ENCODE results near the gene CAMTA1. TPM values are rescaled to one million over a fixed set of nuclear protein-coding genes. Genes with fewer than 3 reads are reported as not detected.

Gene CAMTA1
- total and polyA plus RNA-seq, 4 donors, result 78.7 to 438 (median 173) TPM

GRCh38 chr1:7259955-7260354 lies 474.7 kb downstream of the CAMTA1 start:
- 85 to 86% methylated on average over 5 of the region's 5 CpGs for WGBS, 2 donors
- intact Hi-C loops (cut with DNase I), result no loop called here
- no peaks in the 10 kb centered on the region for H3K9me3 ChIP-seq (ENCODE audit: control insufficient read depth, low read length)

DNA sequence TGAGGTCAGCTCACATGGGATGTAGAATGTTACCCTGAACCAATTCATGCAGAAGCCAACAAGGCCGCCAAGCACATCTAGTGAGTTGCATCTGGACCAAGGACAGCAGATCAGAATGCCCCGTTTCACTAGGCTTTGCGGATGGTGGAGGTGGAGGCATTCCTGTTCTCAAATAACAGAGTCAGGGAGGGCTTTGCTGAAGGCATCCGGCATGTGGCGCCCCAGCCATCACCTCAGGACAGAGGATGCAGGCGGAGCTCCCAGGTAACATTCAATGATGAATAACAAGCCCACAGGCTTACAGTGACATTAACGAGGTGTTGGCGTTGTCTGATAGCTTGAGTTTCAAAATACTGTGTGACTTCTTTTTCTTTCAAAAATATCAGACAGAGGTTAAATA lies 476.2 kb downstream of the CAMTA1 start:
- 69 to 71% methylated on average over 8 of the region's 8 CpGs for WGBS, 2 donors
- ATAC-seq (ENCODE audit: low FRiP score) (no peak), DNase-seq (no peak)
- Histone ChIP-seq H3K9me3 (ENCODE audit: control insufficient read depth, low read length) (no peaks in the 10 kb centered on the region), H3K4me1 (ENCODE audit: control insufficient read depth in 1 of 2, insufficient read depth in 2 of 2, low read length in 2 of 2) (no peaks in the 10 kb centered on the region), H3K36me3 (ENCODE audit: control insufficient read depth in 1 of 2, insufficient read depth in 2 of 2, low read length in 1 of 2) (no peaks in the 10 kb centered on the region), H3K4me3 (ENCODE audit: low read length in 2 of 2) (no peak overlapping the region), H3K27me3 (ENCODE audit: control insufficient read depth in 1 of 2, insufficient read depth in 2 of 2, low read length in 1 of 2) (no peaks in the 10 kb centered on the region), H3K27ac (ENCODE audit: low read depth in 1 of 2, low read length in 2 of 2) (no peak overlapping the region)
- intact Hi-C loops (cut with DNase I), result no loop called here

More at GRCh38 chr1:7259955-7260354, 474.7 kb downstream of the CAMTA1 start:
- ATAC-seq (ENCODE audit: low FRiP score) (no peak), DNase-seq (no peak)
- Histone ChIP-seq H3K27ac (ENCODE audit: low read depth in 1 of 2, low read length in 2 of 2) (no peak overlapping the region), H3K27me3 (ENCODE audit: control insufficient read depth in 1 of 2, insufficient read depth in 2 of 2, low read length in 1 of 2) (no peaks in the 10 kb centered on the region), H3K4me3 (ENCODE audit: low read length in 2 of 2) (no peak overlapping the region), H3K36me3 (ENCODE audit: control insufficient read depth in 1 of 2, insufficient read depth in 2 of 2, low read length in 1 of 2) (no peaks in the 10 kb centered on the region), H3K4me1 (ENCODE audit: control insufficient read depth in 1 of 2, insufficient read depth in 2 of 2, low read length in 2 of 2) (no peaks in the 10 kb centered on the region)

GRCh38 chr1:7262611-7263010 lies 477.4 kb downstream of the CAMTA1 start:
- Histone ChIP-seq H3K4me1 (ENCODE audit: control insufficient read depth in 1 of 2, insufficient read depth in 2 of 2, low read length in 2 of 2) (no peaks in the 10 kb centered on the region), H3K27ac (ENCODE audit: low read depth in 1 of 2, low read length in 2 of 2) (no peak overlapping the region), H3K36me3 (ENCODE audit: control insufficient read depth in 1 of 2, insufficient read depth in 2 of 2, low read length in 1 of 2) (no peaks in the 10 kb centered on the region), H3K9me3 (ENCODE audit: control insufficient read depth, low read length) (peaks cover 2% of the 10 kb centered on the region), H3K27me3 (ENCODE audit: control insufficient read depth in 1 of 2, insufficient read depth in 2 of 2, low read length in 1 of 2) (no peaks in the 10 kb centered on the region), H3K4me3 (ENCODE audit: low read length in 2 of 2) (no peak overlapping the region)
- ATAC-seq (ENCODE audit: low FRiP score) (no peak), DNase-seq (no peak)
- 56% methylated on average over 6 of the region's 6 CpGs for WGBS, 2 donors
- intact Hi-C loops (cut with DNase I), result no loop called here

DNA sequence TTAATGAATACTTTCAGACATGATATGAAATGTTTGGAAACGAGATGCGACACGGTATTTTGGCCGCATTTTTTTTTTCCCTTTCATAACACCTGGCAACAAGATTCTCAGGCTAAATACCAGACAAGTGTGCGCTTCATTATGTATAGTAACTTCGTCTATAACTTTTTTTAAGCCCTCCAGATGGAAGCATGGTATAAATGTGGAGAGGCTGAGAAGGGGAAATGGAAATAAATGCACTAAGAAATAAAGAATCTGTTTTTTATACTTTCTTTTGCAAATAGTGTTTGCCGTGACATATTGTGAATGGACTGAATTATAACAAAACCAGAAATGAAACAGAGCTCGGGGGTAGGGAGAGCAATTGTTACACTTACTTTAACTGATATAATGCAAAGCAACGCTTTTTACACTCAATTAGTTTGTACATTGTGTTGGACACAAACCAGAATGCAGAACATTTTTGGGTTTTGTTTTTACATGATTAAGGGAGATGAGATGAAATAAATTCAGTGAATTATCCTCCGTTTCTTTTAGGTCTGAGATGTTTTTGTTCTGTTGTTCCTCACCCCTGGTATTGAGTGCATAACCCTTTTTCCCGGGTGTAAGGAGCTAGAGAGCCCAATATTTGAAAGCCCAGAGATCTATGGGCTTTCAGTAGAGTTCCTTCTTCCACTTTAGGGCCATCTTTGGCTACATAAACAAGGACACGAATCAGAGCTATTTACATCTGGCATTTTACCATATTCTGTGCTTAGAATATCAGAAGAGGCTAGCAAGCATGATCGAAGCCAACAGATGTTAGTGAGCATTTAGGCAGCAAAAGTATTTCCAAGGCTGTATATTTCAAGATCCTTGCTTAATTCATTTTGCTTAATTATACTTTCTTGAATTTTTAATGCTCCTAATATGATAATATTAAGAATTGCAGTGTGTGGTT lies 478.0 kb downstream of the CAMTA1 start:
- H3K27ac ChIP-seq (ENCODE audit: low read depth in 1 of 2, low read length in 2 of 2), result no peak overlapping the region
- intact Hi-C loops (cut with DNase I), result no loop called here
- ATAC-seq (ENCODE audit: low FRiP score), result no peak
- peaks cover 4% of the 10 kb centered on the region for H3K9me3 ChIP-seq (ENCODE audit: control insufficient read depth, low read length)
- no peaks in the 10 kb centered on the region for H3K4me1 ChIP-seq (ENCODE audit: control insufficient read depth in 1 of 2, insufficient read depth in 2 of 2, low read length in 2 of 2)
- no peak overlapping the region for H3K4me3 ChIP-seq (ENCODE audit: low read length in 2 of 2)
- 61 to 67% methylated on average over 13 of the region's 13 CpGs for WGBS, 2 donors
- DNase-seq, result no peak
- no peaks in the 10 kb centered on the region for H3K27me3 ChIP-seq (ENCODE audit: control insufficient read depth in 1 of 2, insufficient read depth in 2 of 2, low read length in 1 of 2)
- no peaks in the 10 kb centered on the region for H3K36me3 ChIP-seq (ENCODE audit: control insufficient read depth in 1 of 2, insufficient read depth in 2 of 2, low read length in 1 of 2)

DNA sequence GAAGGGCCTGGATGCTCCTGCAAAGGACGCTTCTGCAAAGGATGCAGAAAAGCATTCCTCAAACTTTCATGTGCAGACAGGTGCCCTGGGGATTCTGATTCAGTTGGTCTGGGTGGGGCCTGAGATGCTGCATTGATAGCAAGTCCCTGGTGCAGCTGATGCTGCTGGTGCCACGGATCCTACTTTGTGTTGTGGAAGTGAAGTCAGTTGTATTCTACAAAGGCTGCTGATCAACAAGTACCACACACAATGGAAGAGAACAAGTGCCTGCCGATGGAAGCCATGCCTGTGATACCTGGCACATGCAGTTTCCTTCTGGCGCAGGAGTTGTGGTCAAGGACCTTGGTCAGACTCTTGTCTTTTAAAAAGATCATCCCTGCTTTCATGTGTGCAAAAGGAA lies 478.8 kb downstream of the CAMTA1 start:
- no peak overlapping the region for H3K27ac ChIP-seq (ENCODE audit: low read depth in 1 of 2, low read length in 2 of 2)
- whole genome bisulfite sequencing, 2 donors, result 74 to 80% methylated on average over 4 of the region's 4 CpGs
- H3K4me1 ChIP-seq (ENCODE audit: control insufficient read depth in 1 of 2, insufficient read depth in 2 of 2, low read length in 2 of 2), result no peaks in the 10 kb centered on the region
- intact Hi-C loops (cut with DNase I), result no loop called here
- peaks cover 7% of the 10 kb centered on the region for H3K9me3 ChIP-seq (ENCODE audit: control insufficient read depth, low read length)
- no peak overlapping the region for H3K4me3 ChIP-seq (ENCODE audit: low read length in 2 of 2)
- H3K36me3 ChIP-seq (ENCODE audit: control insufficient read depth in 1 of 2, insufficient read depth in 2 of 2, low read length in 1 of 2), result no peaks in the 10 kb centered on the region
- no peaks in the 10 kb centered on the region for H3K27me3 ChIP-seq (ENCODE audit: control insufficient read depth in 1 of 2, insufficient read depth in 2 of 2, low read length in 1 of 2)
- ATAC-seq (ENCODE audit: low FRiP score), result no peak
- DNase-seq, result no peak

GRCh38 chr1:7265771-7266371 lies 480.6 kb downstream of the CAMTA1 start:
- H3K36me3 ChIP-seq (ENCODE audit: control insufficient read depth in 1 of 2, insufficient read depth in 2 of 2, low read length in 1 of 2), result no peaks in the 10 kb centered on the region
- DNase-seq (no peak), ATAC-seq (ENCODE audit: low FRiP score) (no peak)
- no peaks in the 10 kb centered on the region for H3K27me3 ChIP-seq (ENCODE audit: control insufficient read depth in 1 of 2, insufficient read depth in 2 of 2, low read length in 1 of 2)
- WGBS, 2 donors, result 41 to 52% methylated on average over 9 of the region's 9 CpGs
- peaks cover 8% of the 10 kb centered on the region for H3K9me3 ChIP-seq (ENCODE audit: control insufficient read depth, low read length)
- no peak overlapping the region for H3K27ac ChIP-seq (ENCODE audit: low read depth in 1 of 2, low read length in 2 of 2)
- no peak overlapping the region for H3K4me3 ChIP-seq (ENCODE audit: low read length in 2 of 2)
- intact Hi-C loops (cut with DNase I), result no loop called here
- H3K4me1 ChIP-seq (ENCODE audit: control insufficient read depth in 1 of 2, insufficient read depth in 2 of 2, low read length in 2 of 2), result no peaks in the 10 kb centered on the region

DNA sequence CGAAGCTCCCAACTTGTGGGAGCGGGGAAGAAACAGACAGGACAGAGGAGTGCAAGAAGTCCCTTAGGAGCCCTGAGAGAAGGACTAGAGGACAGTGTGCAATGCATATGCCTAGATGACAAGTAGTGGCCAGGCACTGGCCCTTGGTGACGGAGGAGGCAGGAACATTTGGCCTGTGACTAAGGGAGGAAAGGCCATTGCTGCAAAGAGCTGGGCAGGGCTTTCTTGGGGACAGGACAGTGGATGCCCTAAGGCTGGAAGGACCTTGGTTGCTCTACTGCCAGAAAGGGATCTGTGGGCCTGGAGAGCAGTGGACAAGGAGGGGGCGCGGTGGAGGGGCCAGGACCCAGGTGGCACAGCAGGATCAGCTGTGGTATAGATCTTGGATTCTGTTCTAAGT lies 481.3 kb downstream of the CAMTA1 start:
- Histone ChIP-seq H3K36me3 (ENCODE audit: control insufficient read depth in 1 of 2, insufficient read depth in 2 of 2, low read length in 1 of 2) (no peaks in the 10 kb centered on the region), H3K4me3 (ENCODE audit: low read length in 2 of 2) (no peak overlapping the region), H3K27me3 (ENCODE audit: control insufficient read depth in 1 of 2, insufficient read depth in 2 of 2, low read length in 1 of 2) (no peaks in the 10 kb centered on the region), H3K27ac (ENCODE audit: low read depth in 1 of 2, low read length in 2 of 2) (no peak overlapping the region), H3K9me3 (ENCODE audit: control insufficient read depth, low read length) (peaks cover 8% of the 10 kb centered on the region), H3K4me1 (ENCODE audit: control insufficient read depth in 1 of 2, insufficient read depth in 2 of 2, low read length in 2 of 2) (no peaks in the 10 kb centered on the region)
- ATAC-seq (ENCODE audit: low FRiP score), result no peak
- DNase-seq, result no peak
- intact Hi-C loops (cut with DNase I), result no loop called here
- WGBS, 2 donors, result 56 to 58% methylated on average over 5 of the region's 5 CpGs

- no peak for DNase-seq
- no peaks in the 10 kb centered on the region for H3K36me3 ChIP-seq (ENCODE audit: control insufficient read depth in 1 of 2, insufficient read depth in 2 of 2, low read length in 1 of 2)
- intact Hi-C loops (cut with DNase I), result no loop called here
Measured at GRCh38 chr1:7267493-7267892, 482.2 kb downstream of the CAMTA1 start.

GRCh38 chr1:7268983-7269382 lies 483.7 kb downstream of the CAMTA1 start:
- DNase-seq, result no peak
- no peak for ATAC-seq (ENCODE audit: low FRiP score)
- peaks cover 8% of the 10 kb centered on the region for H3K9me3 ChIP-seq (ENCODE audit: control insufficient read depth, low read length)
- intact Hi-C loops (cut with DNase I), result no loop called here
- no peaks in the 10 kb centered on the region for H3K4me1 ChIP-seq (ENCODE audit: control insufficient read depth in 1 of 2, insufficient read depth in 2 of 2, low read length in 2 of 2)
- H3K27me3 ChIP-seq (ENCODE audit: control insufficient read depth in 1 of 2, insufficient read depth in 2 of 2, low read length in 1 of 2), result no peaks in the 10 kb centered on the region
- H3K36me3 ChIP-seq (ENCODE audit: control insufficient read depth in 1 of 2, insufficient read depth in 2 of 2, low read length in 1 of 2), result no peaks in the 10 kb centered on the region
- no peak overlapping the region for H3K27ac ChIP-seq (ENCODE audit: low read depth in 1 of 2, low read length in 2 of 2)
- H3K4me3 ChIP-seq (ENCODE audit: low read length in 2 of 2), result no peak overlapping the region

More at GRCh38 chr1:7267493-7267892, 482.2 kb downstream of the CAMTA1 start:
- no peak for ATAC-seq (ENCODE audit: low FRiP score)
- H3K4me3 ChIP-seq (ENCODE audit: low read length in 2 of 2), result no peak overlapping the region
- no peak overlapping the region for H3K27ac ChIP-seq (ENCODE audit: low read depth in 1 of 2, low read length in 2 of 2)
- no peaks in the 10 kb centered on the region for H3K4me1 ChIP-seq (ENCODE audit: control insufficient read depth in 1 of 2, insufficient read depth in 2 of 2, low read length in 2 of 2)
- peaks cover 8% of the 10 kb centered on the region for H3K9me3 ChIP-seq (ENCODE audit: control insufficient read depth, low read length)
- no peaks in the 10 kb centered on the region for H3K27me3 ChIP-seq (ENCODE audit: control insufficient read depth in 1 of 2, insufficient read depth in 2 of 2, low read length in 1 of 2)
